ENCODE measurements around the gene LEMD2.

LEMD2 gene

GRCh38 chr6:33791620-33792019, 2.7 kb upstream of the LEMD2 start:
- no peak for DNase-seq

DNA sequence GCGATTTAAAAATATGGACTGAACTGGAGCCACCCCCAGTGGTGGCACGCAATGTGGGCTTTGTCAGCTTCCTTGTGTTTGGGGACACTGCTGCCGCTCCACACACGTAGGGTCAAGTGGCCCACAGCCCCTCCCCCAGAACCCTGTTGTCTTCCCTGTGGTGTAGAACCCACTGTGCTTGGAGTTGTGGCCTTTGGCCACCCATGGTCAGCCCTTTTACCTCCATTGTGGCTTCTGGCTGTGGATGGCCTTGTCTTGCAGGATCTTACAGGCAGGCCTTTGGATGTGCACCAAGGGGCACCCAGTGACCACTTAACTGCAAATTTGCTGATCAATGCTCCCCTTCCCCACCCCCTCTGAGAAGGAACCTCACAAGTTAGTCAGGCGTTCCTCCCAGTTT, 2.0 kb upstream of the LEMD2 start:
- no peak for DNase-seq

- DNase-seq: no peak
Measured at GRCh38 chr6:33790379-33790778, 1.4 kb upstream of the LEMD2 start.

- no peak for DNase-seq
Measured at GRCh38 chr6:33789550-33789895, 593 bp upstream of the LEMD2 start.

DNA sequence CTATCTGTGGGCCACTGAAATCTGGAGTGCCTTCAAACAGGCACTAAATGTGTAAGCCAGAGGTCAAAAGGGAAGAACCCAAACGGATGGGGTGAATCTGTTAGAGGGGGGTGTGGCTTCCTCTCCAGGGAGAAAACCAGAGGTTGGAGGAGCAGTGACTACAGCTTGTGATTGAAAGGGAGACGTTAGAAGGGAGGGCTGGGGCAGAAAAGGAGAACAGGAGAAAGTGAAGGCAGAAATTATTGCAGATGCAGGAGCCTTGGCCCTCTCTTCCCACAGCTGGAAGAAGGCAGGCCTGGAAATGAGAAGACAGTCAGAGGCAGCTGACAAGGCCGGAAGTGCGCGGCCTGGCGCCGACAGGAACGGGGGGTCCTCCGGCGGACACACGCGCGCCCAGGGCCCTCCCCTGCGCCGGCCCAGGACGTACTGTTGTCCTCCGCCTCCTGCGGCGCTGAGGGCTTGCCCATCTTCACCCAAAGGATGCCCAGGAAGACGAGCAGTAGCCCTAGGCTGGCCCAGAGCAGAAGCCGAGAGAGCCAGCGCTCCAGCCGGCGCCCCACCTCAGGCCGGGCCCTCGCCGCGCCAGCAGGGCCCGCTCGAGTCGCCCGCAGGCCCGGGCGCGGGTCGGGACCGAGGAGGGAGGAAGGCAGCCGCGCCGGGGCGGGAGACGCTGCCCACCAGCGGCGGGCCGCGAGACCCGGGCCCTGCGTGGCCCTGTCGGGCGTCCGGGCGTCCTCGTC, 806 bp downstream of the LEMD2 start:
- DNase-seq: peak; percentile 12

DNA sequence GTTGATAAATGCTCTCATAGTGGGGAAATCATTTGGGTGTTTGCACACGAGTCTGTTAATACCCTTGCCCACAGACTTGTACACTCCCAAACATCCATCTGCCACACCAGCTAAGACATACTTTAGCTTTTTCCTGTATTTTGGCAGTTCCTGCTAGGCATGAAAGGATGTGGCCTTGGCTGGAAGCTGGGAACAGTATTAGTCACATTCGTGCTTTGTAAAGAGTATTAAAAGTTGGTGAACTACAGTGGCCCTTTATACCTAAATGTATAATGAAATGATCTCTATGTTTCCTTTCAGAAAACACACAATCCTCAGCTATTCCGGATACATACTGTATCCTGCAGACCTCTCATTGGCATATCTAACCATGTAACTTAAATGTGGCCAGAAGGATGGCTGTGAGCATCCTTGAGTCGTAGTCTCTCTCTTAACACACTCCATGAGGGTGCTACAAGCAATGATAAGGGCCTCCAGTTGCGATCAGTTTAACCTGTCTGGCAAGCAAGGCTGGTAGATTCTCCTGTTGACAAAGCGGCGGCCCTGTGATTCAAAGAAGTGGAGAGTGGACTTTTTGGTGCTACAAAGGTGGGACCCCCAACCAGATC, 1.5 kb downstream of the LEMD2 start:
- no peak for DNase-seq

- DNase-seq: no peak
Measured at GRCh38 chr6:33786736-33787135, 2.2 kb downstream of the LEMD2 start.

GRCh38 chr6:33785778-33786177, 3.2 kb downstream of the LEMD2 start:
- DNase-seq: no peak

DNA sequence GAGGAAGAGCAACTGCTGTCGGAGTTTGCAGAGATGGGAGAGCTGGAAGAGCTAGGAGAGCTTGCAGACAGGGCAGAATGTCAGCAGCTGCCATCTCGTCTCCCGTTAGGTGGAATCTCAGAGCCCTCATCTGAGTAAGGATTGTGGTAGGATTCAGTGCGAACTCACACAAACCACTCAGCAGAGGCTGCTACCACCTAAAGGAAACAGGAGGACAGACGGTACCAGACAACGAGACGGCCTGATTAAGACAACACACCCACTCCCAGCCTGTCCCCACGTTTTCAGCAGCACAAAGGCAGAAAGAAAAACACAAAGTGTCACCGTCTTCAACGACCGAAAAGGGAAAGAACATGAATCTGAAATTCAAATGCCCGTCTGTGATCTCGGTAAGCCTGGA, 4.1 kb downstream of the LEMD2 start:
- DNase-seq: no peak

GRCh38 chr6:33783781-33784520, 5.0 kb downstream of the LEMD2 start:
- no peak for DNase-seq

DNA sequence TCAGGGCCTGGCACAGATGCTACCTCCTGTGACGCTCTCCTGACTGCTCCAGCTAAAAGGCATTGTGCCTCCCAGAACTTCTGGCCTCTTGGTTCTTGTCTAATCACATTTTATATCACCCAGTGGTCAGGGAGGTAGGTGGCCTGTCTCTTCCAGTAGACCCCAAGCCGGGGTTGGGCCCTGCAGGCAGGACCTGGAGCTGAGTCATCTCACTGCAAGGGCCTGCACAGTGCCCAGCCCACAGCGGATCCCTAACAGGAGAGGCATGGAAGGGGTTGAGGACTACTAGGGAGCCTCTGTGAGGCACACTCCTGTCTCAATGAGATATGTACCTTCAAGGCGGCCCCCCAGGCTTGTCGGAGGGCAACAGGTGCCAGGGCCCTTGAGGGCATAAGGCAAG, 6.4 kb downstream of the LEMD2 start:
- DNase-seq: no peak

- DNase-seq: no peak
Measured at GRCh38 chr6:33781131-33781975, 7.6 kb downstream of the LEMD2 start.

DNA sequence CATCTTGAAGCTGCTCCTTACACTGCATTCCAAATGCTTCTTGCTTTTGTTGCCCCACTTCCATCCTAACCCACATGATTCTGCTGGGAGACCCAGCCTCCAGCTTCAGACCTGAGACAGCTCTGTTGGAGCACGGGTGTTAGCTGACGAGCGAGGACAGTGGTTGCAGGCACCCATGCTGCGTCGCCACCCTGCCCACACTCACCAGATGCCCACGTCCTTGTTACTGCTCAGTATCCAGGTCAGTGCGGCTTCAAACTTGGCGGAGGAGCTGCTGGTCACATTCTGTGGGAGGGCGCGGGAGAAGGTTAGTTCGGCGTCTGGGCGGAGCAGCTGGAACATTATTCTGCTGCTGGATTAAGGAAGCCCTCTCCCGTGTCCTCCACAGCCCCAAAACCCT, 9.0 kb downstream of the LEMD2 start:
- no peak for DNase-seq

GRCh38 chr6:33779290-33779689, 9.6 kb downstream of the LEMD2 start:
- DNase-seq: no peak

- no peak for DNase-seq
Measured at GRCh38 chr6:33778444-33779121, 10.3 kb downstream of the LEMD2 start.

GRCh38 chr6:33777398-33778388, 11.2 kb downstream of the LEMD2 start:
- DNase-seq: no peak

DNA sequence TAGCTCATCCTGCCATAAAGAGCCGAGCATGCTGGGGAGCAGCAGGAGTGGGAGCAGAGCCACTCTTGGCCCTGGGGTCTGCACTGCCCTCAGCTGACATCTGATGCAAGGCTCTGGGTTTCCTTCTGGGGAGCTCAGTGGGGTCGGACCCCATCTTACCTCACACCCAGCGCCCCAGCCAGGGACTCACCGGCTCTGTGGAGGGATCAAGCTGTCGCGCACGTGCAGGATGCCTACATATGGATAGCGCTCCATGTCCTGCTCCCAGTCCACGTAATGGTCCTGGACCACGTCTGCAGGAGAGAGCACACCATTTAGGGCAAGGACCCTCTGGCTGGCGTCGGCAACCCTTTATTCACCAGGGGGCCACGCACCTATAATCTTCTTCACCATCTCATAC, 12.2 kb downstream of the LEMD2 start:
- no peak for DNase-seq

- DNase-seq: no peak
Measured at GRCh38 chr6:33776186-33776585, 12.7 kb downstream of the LEMD2 start.

- no peak for DNase-seq
Measured at GRCh38 chr6:33774774-33775173, 14.2 kb downstream of the LEMD2 start.

GRCh38 chr6:33772902-33773472, 15.9 kb downstream of the LEMD2 start:
- DNase-seq: no peak
